GM12873 (cell line): Measurements from ENCODE around the gene RAB39B.

Source experiments
- CTCF ChIP-seq: IDR thresholded peaks from 2 replicates; pipeline ENCODE4 v1.5.1; 2012; ENCODE audit warnings: low read depth, mild to moderate bottlenecking, moderate library complexity, low read length, control low read depth; ENCODE audit not compliant: insufficient read depth; ENCODE audit errors: missing control alignments

The RAB39B gene

GRCh38 chrX:155263854-155264628, at the start of gene RAB39B:
Gene RAB39B, minus strand, starts transcription at chrX:155264491. Its CDS starts 203 bp downstream, at chrX:155264288.
- no peak for TF ChIP-seq CTCF

GRCh38 chrX:155313766-155314165, 49.5 kb upstream of the RAB39B start:
- no peak for TF ChIP-seq CTCF

GRCh38 chrX:155293771-155294170, 29.5 kb upstream of the RAB39B start:
- no peak for TF ChIP-seq CTCF

- TF ChIP-seq CTCF: no peak
Observed at GRCh38 chrX:155279873-155280272, 15.6 kb upstream of the RAB39B start.

GRCh38 chrX:155270969-155271368, 6.7 kb upstream of the RAB39B start:
- no peak for TF ChIP-seq CTCF

GRCh38 chrX:155266439-155266838, 2.1 kb upstream of the RAB39B start:
- no peak for TF ChIP-seq CTCF

- no peak for TF ChIP-seq CTCF
Observed at GRCh38 chrX:155262970-155263754, 1.1 kb downstream of the RAB39B start.
